ENCODE measurements around the gene RALB.
A peak's percentile ranks its signal among the peaks of the same experiment; 100 is the strongest.

RALB gene, protein sequence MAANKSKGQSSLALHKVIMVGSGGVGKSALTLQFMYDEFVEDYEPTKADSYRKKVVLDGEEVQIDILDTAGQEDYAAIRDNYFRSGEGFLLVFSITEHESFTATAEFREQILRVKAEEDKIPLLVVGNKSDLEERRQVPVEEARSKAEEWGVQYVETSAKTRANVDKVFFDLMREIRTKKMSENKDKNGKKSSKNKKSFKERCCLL

DNA sequence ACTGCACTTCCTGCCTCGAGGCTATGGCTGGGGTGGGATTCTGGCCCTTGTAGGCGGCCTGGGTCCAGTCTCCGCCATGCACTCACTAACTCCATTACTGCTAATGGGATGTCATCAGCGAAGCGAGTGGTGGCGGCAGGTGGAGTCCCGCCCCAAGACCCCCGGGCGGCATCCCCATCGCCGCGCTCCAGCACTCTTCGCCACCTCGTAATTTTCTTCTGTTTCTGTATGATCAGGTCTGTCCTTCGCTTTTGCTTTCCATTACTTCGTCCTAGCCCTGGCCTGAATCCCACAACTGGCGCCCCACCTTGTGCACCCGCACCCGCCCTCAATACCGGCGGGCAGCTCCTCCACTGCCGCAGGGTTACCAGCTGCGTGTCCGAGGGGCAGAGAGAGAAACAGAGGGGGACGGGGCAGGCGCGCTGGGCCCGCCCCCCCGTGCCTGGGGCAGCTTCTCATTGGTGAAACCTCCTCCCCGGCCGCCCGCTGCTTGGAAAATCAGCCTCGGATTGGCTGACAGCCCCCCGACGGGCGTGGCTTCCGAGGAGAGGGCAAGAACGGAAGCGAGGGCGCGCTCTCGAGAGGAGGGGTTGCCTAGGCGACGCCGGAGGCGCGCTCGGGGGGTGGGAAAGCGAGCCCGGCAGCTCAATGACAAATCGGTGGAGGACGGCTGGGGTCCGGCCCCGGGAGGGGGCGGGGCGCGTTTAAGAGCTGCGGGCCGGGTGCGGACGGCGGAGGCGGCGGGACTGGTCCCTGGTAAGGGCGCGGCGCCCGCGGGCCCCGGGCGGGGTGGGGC lies at the start of gene RALB:
RALB (plus strand) TSS at position 628 of the 796 bp plus-strand sequence. CDS start 25,813 bp downstream, outside the sequence.
- peak; percentile 99 for DNase-seq

DNA sequence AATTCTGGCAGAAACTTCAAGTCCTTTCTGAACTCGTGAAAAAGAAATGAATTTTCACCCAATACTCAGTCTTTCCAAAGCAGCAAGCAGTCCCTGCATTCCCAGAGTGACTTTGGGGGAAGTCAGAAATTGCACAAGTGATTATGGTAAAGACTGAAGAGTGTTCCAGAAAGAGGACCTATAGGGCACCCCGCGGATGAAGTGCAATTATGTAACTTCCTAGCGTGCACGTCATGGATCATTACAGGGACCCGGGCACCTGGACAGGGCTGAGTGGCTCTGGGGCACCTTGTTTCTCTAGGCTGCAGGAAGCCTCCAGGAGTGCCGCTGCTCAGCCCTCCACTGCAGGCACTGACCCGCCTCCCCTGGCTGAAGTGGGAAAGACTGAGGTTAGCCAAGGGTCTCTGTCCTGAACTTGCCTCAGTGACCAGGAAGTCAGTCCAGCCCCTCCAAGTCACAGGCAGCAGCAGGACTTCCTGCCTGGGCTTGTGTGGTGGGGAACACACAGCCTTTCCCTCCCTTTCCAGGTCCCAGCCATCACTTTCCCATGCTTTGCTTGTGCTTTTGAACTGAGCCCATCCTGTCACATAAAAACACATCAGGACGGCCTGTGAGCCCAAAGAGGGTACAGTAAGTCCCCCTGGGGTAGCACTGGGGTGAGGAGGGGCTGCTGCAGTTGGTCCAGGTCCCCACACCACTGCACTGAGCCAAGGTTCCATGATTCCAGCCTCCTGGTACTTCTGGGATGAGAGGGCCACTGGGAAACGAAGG lies 49.2 kb upstream of the RALB start:
- DNase-seq, result no peak

DNA sequence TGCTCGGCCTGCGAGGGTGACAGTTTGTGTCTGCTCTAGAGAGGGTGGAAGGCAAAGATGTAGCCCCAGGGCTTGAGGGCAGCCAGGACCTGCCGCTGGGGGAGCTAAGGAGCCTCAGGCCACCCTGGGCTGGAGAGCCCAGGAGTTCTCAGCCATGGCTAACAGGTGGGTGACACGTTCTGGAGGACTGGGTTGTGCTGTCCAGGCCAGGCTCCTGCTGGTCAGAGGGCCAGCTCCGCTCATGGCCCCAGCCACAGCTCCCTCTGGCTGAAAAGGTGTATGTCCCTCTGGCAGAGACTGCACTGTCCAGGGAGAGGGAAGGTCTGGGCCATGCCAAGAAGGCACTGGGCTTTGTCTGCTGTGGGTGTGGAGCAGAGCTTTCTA lies 48.6 kb upstream of the RALB start:
- DNase-seq, result no peak

DNA sequence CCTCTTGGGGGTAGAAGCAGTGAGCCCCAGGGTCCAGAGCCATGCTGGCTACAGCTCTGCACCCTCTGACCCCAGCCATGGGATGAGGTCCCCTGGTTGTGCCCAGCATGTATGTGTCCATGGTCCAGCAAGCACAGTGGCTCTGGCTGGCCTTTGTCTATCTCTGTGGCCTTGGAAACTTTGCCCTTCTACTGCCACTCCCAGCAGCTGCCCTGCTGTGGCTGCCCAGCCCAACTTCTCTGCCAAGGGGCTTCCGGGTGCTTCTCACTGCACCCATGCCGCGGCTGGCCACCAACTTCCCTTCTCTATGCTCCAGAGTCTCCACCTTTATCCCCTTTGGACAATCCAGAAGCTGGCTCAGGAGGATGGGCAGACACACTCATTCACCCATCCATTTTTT lies 48.2 kb upstream of the RALB start:
- no peak for DNase-seq

DNA sequence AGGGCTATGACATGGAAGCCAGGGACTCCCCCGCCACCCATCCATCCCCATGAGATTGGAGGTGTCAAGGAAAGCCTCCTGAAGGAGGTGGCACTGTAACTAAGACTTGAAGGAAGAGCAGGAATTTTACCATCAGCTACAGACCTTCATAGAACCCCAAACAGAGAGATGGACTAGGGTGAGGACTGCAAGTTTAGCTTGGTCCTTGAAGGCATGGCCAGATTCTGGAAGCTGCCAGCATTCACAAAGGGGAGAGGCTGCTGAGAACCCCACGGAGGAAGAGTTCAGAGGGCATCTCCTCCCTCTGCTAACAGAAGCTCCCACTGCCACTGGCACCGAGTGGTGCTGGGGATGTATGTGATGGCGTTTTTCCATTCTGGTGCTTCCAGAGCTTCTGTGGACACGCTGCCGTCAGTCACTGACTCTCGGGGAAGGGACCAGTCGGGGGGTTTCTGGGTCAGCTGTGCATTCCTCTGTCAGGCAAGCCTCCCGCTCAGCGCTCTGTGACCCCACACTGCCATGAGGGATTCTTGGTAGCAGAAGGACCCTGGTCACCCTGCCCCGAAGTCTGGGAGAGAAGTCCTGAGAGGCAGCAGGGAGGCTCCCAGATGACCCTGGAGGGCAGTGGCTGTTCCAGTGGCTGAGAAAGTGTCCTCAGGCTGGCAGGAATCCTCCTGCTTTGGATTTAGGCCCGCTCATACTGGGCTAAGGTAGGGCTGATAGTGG lies 47.5 kb upstream of the RALB start:
- DNase-seq, result no peak

DNA sequence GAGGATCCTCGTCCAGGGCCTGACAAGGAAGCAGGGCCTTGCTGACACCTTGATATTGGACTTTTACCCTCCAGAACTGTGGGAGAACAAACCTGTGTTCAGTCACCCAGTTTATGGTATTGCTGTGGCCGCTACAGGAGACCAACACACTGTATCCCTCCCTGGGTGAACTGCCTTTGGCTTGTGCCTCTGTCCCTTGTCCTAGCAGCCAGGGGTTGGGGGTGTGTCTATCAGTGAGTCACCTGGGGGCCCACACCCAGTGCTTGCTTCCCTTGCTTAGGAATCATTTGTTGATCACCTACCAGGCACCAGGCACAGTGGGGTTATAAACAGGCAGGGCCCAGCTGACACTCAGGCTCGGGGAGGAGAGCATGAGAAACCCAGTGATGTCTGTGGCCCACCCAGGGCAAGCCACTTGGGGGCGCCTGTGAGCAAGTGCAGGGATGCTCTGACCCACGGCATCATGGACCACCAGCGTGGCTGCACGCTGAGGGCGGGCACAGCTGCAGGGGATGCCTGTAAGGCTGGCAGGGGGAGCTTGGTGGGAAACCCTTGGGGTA lies 46.5 kb upstream of the RALB start:
- DNase-seq, result no peak

DNA sequence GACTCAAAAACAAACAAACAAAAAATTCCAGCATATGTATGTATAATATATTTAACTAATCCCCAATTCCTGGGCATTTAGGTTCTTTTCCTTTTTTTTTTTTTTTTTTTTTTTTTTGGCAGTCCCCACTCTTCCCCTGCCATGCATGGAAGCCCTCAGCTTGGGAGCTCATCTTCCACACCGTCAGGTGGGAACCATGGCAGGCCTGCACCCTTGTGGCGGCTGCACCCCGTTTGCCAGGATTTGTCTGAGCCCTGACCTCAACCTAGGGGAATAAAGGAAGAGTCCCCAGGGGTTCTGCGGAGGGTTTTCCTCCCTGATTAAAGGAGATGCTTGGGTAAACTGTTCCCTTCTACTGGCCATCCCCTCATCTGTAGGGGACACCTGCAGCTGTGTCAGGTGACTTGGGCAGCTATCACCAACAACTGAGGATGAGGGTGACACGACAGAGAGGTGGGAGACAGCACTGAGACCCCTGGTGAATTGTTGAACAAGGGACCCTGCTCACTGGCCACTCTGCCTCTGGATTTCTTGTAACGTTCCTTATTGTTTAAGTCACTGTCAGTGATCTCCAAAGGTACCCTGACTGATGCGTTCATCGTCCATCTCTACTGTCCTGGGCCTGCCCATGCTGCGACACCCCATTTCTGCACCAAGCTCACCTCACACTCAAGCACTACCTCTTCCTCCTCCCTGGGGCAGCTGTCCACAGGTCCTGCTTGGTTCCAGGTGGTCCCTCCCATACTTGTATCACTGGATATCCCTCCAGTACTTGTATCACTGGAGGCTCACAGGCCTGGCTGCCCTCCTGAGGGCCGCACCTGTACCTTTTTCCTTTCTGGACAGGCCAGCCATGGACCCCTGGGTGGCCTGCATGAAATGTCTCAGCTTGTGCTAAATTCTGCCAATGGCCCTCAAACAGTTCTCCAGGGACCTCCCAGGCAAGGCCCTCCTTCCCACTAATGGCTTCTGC lies 44.0 kb upstream of the RALB start:
- no peak for DNase-seq

DNA sequence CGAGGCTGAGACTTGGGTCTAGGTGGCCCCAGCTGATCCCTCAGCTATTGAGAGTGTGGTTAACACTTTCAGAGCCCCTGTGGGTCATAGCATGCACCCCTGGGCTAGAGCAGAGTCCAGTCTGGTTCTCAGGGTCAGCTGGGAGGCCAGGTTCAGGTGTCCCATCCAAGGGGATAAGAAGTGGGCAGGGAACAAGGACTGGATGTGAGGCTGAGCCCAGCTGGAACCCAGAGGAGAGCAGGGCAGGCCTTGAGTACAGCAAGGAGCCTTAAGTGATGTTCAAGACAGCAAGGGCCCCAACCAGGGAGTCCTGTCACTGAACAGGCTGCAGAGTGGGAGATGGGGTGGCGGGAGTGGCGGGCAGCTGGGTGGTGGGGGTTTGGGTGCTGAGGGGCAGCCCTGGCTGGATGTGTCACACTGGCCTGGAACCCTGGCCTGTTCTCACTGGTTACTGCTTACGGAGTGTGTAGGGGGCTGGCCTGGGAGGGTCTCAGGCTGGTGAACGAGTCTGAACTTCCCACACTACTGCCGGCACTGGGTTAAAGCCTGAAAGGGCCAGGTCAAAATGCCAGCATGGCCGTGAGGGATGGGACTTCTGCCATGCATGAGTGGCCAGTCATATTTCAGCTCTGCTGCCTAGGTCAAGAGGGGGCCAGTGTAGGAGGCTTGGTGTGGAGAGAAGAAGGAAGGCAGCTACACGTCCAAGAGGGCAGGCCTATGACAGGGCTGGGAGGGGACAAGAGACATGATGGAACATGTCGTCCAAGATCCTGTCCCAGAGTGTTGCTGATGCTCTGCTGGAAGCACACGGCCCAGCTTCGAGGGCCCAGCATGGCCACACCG lies 43.0 kb upstream of the RALB start:
- no peak for DNase-seq

DNA sequence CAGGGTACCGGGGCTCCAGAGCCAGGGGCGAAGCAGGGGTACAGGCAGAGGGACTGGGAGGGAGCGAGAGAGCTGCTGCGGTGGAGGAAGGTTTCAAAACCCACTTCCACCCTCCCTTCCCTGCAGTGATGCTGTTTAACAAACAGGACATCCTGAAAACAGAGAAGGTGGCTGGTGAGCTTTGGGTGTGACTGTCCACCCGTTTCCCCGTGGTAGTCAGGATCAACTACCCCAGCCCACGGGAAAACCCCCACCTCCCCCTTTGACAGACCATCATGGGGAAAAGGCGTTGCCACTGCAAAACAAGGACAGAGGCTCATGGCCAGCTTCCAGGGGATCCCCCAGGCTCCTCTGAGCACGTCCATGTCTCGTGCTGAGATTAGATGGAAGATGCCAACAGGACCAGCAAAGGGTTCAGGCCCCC lies 42.4 kb upstream of the RALB start:
- DNase-seq, result no peak

DNA sequence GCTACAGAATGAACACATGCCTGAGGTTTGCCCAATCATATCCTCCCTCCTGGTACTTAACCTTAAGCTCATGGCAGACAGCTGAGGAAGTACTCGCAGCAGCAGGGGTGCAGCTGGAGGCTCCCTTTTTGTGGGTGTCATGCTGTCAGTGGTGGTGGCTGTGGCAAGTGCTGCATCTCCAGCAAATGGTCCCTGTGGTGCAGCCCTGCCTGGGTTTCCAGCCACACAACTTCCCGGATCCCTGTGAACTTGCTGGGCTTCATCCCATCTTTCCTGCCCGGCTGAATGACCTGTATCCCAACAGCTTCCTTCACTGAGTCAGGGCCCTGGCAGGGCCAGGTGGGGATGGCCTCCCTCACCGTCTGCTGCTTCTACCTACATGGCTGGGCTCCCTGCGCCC lies 34.5 kb upstream of the RALB start:
- DNase-seq, result no peak

DNA sequence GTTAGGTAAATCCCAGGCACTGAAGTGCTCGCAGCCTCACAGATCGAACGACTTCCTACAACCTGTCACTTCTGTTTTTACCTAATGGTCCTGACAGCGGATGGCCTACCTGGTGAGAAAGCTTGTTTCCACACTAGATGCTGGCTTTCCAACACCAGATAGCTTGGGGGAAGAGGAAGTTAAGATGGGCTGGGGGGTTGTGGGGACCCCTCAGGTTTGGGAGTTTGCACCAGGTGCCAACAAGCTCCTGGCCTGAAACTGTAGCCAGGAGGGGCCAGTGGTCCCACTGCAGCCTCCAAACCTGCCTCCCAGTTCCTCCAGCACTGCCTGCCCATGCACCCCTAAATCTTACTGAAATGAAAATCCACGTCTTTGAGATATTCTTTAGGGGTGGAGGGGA lies 33.4 kb upstream of the RALB start:
- no peak for DNase-seq

DNA sequence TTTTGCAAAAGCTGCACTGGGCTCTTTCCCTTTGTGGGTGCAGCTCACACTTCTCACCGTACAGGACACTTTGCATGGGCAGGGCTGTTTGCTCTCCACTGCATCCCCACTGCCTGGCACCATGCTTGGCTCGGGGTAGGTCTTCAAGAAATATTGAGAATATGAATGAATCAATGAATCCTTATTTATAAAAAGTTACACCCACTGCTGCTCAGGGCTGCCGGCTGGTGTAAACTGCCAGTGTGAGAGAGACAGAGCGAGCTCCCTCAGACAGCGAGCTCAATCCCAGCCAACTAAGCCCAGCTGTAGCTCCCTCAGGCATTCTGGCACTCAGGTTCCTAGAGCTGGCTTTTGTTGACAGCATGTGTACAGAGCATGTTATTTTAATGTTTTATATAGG lies 32.9 kb upstream of the RALB start:
- no peak for DNase-seq

DNA sequence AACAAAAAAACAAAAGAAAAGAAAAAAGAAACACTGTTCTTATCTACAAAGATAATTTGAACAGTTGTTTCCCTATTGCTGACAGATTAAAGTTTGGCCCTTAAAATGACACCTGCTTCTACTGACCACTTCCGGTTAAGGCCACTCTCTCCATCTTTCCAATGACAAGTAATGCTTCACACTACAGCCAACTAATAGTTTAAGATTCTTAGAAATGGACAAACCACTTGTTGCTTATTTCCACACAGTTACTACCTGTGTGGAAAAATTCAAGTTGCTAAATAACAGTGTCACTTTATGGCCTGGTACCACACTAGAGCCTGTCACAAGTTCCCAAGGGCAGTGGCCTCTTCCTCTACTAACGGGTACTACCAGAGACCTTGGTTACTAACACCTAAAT lies 31.9 kb upstream of the RALB start:
- DNase-seq, result no peak

DNA sequence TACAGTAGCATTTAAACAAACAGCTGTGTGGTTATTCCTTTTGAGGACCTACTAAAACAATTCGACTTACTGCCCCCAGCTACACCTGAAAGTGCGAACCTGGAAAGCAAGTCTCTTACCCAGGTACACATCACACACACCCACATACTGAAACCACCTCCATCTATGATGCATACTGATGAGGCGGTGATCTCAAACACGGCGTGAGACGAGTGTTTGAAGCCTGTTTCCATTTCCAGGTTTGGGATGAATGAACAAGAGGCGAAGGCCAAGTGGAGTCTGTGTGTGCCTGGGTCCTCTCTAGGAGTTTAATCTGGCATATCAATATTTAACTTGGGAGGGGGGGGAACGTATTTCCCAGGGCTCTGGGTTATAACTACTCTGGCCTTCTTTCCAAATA lies 31.0 kb upstream of the RALB start:
- no peak for DNase-seq

DNA sequence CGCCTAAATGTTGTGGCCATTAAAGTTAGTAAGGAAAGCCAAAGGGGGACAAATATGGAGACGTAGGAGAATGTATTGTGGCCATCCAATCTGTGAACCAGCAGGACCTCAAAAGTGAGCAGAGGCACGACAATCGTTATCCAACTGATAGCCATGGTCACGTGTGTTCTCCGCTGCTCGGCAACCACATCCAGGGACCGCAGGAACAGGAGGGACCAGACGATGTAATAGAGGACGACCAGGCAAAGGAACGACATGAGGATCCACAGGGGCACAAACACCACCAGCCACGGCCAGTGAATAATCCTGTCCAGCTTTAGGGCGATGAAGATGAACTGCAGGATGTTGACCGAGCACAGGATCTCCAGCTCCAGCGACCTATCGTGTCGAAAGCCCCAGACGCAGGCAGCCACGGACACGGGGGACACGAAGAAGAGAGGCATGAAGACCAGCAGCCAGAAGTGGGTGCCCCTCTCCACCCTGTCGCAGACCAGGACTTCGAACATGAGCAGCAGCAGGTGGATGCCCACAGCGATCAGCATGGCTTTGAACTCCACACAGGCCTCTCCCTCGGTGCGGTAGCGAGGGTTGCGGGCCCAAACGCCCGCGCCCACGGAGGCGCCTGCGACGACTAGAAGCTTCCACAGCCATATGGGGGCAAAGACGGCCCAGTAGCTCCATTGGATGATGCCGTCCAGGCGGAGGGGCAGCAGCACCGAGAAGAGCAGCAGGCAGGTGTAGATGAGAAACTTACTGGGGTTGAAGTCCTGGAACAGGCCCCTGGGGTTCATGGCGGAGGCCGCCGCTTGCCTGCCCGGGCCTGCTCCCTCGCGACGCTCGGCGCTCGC lies 30.2 kb upstream of the RALB start:
- DNase-seq, result no peak

DNA sequence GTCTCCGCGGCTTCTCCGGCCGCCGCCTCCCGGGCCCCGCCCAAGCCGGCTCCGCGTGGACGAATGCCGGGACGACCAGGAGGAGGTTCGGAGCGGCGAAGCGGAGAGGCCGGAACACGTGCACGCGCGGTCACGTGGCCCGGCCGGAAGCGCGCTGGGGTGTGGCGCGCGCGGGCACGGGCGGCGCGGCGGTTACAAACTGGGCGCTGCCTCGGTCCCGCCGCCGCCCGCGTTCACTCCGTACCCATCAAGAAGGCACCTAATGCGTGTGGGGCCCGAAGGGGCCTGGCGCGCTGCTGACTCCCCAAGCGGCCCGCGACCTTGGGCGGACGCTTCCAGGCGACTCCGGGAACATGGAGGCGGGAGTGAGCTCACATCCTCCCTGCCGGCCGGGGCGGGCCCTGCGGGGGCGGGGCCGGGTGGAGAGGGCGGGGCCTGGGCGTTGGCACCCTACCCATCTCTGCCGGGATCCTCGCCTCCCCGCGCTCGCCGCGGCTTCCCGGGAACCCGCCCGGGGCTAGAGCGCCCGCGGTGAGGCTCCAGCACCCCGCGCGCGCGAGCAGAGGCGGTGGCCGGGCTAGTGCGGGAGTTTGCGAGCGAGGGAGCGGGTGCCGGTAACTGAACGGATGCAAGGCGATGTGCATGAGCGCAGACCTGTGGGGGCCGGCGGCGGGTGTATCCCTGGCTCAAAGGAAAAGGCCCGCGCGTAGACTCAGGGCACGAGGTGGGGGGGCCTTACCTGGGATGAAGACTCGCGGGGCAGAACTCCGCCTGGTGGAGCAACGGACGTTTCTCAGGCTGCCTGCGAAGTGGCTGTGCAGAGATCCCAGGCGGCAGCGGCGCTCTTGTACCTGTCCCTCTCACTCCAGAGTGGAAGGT lies 29.4 kb upstream of the RALB start, which contains the start of gene TMEM185B:
TMEM185B (minus strand) TSS at position 367 of the 879 bp plus-strand sequence. CDS start 424 bp downstream, outside the sequence.
- peak; percentile 89 for DNase-seq

DNA sequence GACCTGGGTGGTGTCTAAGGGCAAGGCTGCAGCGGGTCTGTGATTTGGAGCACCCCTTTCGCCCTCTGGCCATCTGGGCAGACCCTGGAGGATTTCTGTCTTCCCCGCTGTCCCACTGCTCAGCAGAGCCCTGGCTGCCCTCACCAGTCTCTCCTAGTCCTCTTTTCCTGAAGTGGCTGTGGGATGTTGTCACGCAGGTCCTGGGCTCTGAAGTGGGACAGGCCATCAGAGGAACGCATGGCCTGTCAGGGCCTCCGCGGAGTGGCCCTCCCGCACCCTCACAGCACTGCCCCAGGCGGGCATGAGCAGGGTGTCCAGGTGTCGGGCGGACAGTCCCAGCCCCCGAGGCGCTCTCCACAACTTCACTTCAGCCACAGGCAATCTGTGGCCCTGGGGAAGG lies 28.4 kb upstream of the RALB start:
- no peak for DNase-seq

DNA sequence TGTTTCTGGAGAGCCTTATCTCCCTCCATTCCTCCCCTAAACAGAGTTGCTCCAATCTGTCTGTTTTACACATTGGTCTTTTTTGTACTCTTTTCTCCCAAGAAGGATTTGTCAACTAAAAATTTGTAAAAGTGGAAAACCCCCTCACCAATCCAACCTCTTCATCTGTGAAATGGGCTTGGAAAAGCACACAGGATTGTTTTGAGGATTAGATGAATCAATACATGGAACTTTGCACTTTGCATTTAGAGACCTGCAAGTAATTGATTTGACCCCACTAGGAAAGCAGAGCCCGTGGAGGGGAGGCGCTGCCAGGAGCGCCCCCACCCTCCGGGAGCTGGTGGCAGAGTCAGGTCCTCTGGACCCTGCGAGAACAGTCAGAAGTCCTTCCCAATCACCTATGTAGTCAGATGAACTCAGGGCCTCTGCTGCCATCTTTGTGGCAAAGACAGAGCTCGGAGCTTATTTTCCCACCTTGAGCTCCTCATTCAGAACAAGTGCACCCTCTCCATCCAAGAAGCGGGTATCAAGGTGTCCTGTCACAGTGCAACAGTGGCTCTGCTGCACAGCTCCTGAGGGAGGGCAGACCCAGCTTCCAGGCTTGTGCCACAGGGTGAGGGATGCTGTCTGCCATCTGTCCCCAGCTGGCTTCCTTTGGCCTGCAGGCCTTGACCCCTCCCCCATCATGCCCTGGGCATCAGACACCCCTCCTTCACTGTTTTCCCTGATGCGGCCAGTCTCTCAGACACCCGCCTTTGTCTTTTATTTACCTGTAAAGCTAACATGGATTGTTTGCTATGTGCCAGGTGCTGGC lies 27.7 kb upstream of the RALB start:
- no peak for DNase-seq

Data from stimulated activated CD4-positive, alpha-beta T cell treated with anti-CD3 and anti-CD28 coated beads, Interleukin-4, amount 100 ng/mL, for 24 hours (primary cell).